PC-3 (cell line): ENCODE measurements around the gene GSPT1. TPM values are rescaled to one million over a fixed set of nuclear protein-coding genes. Genes with fewer than 3 reads are reported as not detected.
A peak's percentile ranks its signal among the peaks of the same experiment; 100 is the strongest.

Experiments used
- ATAC-seq: fragments of 200-7000 bp; cut with Tn5 transposase; 2 replicates; pipeline ENCODE4 v1.9.1; 2020; ENCODE audit warnings: mild to moderate bottlenecking, moderate library complexity
- Bru-seq: library from RNA; stranded (reverse); fragments of 400-500 nt; gene quantifications from one replicate; lab custom pipeline; 2021; lab: Mats Ljungman, UMichigan
- BruChase-seq, 2 experiments: library from RNA; stranded (reverse); fragments of 400-500 nt; gene quantifications; one replicate each; lab custom pipeline; 2021; lab: Mats Ljungman, UMichigan
- BruUV-seq: library from RNA; stranded (reverse); fragments of 400-500 nt; replicated peaks from 2 replicates; lab custom pipeline; 2021; lab: Mats Ljungman, UMichigan
- CTCF ChIA-PET: fragments of 300-600 bp; sonication (Branson Sonifier 250); formaldehyde crosslinking; loops from one replicate; lab custom pipeline; 2022; ENCODE audit warnings: antibody characterized with exemption; lab: Charles Lee
- POLR2A ChIA-PET: fragments of 300-600 bp; sonication (Branson Sonifier 250); formaldehyde crosslinking; loops from one replicate; lab custom pipeline; 2022; ENCODE audit warnings: antibody characterized with exemption; ENCODE audit not compliant: unreplicated experiment; lab: Charles Lee
- DNase-seq: peaks from one replicate; pipeline ENCODE4 v3.0.0-alpha.2; 2015
- H2AFZ ChIP-seq: fragments of 300-600 bp; sonication (generic); 2 replicates; pipeline ENCODE4 v1.6.0; 2016; ENCODE audit warnings: antibody characterized with exemption, low read length
- H3F3A ChIP-seq: fragments of 300-600 bp; sonication (generic); one replicate; pipeline ENCODE4 v1.6.0; 2017; ENCODE audit warnings: antibody characterized with exemption, low read length, control low read depth, mild to moderate bottlenecking; ENCODE audit not compliant: unreplicated experiment
- H3K27ac ChIP-seq: fragments of 300-600 bp; sonication (generic); 2 replicates; pipeline ENCODE4 v1.5.1; 2016; ENCODE audit warnings: mild to moderate bottlenecking, low read length
- H3K27me3 ChIP-seq: fragments of 300-600 bp; sonication (generic); 2 replicates; pipeline ENCODE4 v1.6.1; 2016; ENCODE audit warnings: low read length, mixed read lengths
- H3K36me3 ChIP-seq: fragments of 300-600 bp; sonication (generic); 2 replicates; pipeline ENCODE4 v1.6.1; 2016; ENCODE audit warnings: low read depth, mixed run types, low read length, mixed read lengths
- H3K4me1 ChIP-seq: fragments of 300-600 bp; sonication (generic); 2 replicates; pipeline ENCODE4 v1.5.1; 2016; ENCODE audit warnings: low read length; ENCODE audit not compliant: insufficient read depth
- H3K4me2 ChIP-seq: fragments of 300-600 bp; sonication (generic); 2 replicates; pipeline ENCODE4 v1.6.0; 2016; ENCODE audit warnings: low read length
- H3K4me3 ChIP-seq: fragments of 300-600 bp; sonication (generic); 2 replicates; pipeline ENCODE4 v1.5.1; 2016; ENCODE audit warnings: mild to moderate bottlenecking, low read length, mixed read lengths
- H3K79me2 ChIP-seq: fragments of 300-600 bp; sonication (generic); 2 replicates; pipeline ENCODE4 v1.6.1; 2017; ENCODE audit warnings: low read length, mixed read lengths
- H3K9ac ChIP-seq: fragments of 300-600 bp; sonication (generic); 2 replicates; pipeline ENCODE4 v1.6.0; 2016; ENCODE audit warnings: mild to moderate bottlenecking, low read length
- H3K9me2 ChIP-seq: fragments of 300-600 bp; sonication (generic); replicated peaks from 2 replicates; pipeline ENCODE4 v1.6.1; 2016; ENCODE audit warnings: mixed run types, low read length, mixed read lengths
- H3K9me3 ChIP-seq: fragments of 300-600 bp; sonication (generic); 2 replicates; pipeline ENCODE4 v1.6.1; 2016; ENCODE audit warnings: low read length, mixed read lengths
- H4K20me1 ChIP-seq: fragments of 300-600 bp; sonication (generic); 2 replicates; pipeline ENCODE4 v1.6.1; 2016; ENCODE audit warnings: low read length, mixed read lengths
- EZH2 ChIP-seq: fragments of 300-600 bp; sonication (generic); IDR thresholded peaks from one replicate; pipeline ENCODE4 v1.6.1; 2017; ENCODE audit warnings: antibody characterized with exemption, mild to moderate bottlenecking, low read length; ENCODE audit not compliant: unreplicated experiment
- EZH2phosphoT487 ChIP-seq: fragments of 300-600 bp; sonication (generic); IDR thresholded peaks from 2 replicates; pipeline ENCODE4 v1.6.1; 2018; ENCODE audit warnings: mild to moderate bottlenecking, antibody characterized with exemption, low read length, borderline replicate concordance
- intact Hi-C: fragments of 100-400 bp; cut with micrococcal nuclease; formaldehyde crosslinking; loops from 2 replicates; pipeline ENCODE4 v1.9.0; 2023
- long read RNA-seq: library from polyadenylated mRNA; unstranded; transcript quantifications from one replicate; pipeline ENCODE4 v2.0.0, GENCODE V29; 2021; ENCODE audit not compliant: unreplicated experiment
- total RNA-seq: library from RNA; depleted of rRNA; stranded (reverse); fragments of >200 nt; gene quantifications from 2 replicates; pipeline ENCODE4 v1.2.3, GENCODE V29; 2014; rRNA removed
- TF ChIP-seq, protein P1 (sequence below): fragments of 300-600 bp; sonication (generic); conservative IDR thresholded peaks from 2 replicates; pipeline ENCODE4 v1.5.1; 2017; ENCODE audit warnings: antibody characterized with exemption, low read depth, mild to moderate bottlenecking, low read length

Gene GSPT1
- total RNA-seq, result 67.9 and 84.0 TPM in 2 replicates
- percentile 89 among the genes with signal in this experiment for Bru-seq, nascent RNA
- BruChase-seq, experiment 1, labeled RNA remaining after a 6-hour chase, result percentile 97 among the genes with signal in this experiment
- BruChase-seq, experiment 2, labeled RNA remaining after a 2-hour chase, result percentile 97 among the genes with signal in this experiment
- long read RNA-seq, full-length matches to known transcripts, result 276 of 397 reads
- long read RNA-seq, partial matches to known transcripts, result 91 of 397 reads
- long read RNA-seq, other reads (novel, unspliced or antisense), result 30 of 397 reads

GRCh38 chr16:11915644-11916523, at the start of gene GSPT1:
Gene GSPT1, minus strand, starts transcription at chr16:11915956. Its CDS starts 236 bp downstream, at chr16:11915720.
- Histone ChIP-seq H3K4me3 (peak within 1 kb of the TSS; percentile 79), H3F3A (peaks cover 3% of the 10 kb centered on the region), H3K9me3 (no peaks in the 10 kb centered on the region), H3K27me3 (no peaks in the 10 kb centered on the region), H3K27ac (peak within 1 kb of the TSS; percentile 97), H3K4me2 (peak within 1 kb of the TSS; percentile 95), H3K36me3 (no peaks in the 10 kb centered on the region), H3K79me2 (peaks cover 48% of the 10 kb centered on the region), H4K20me1 (peaks cover 30% of the 10 kb centered on the region), H3K9ac (peak within 1 kb of the TSS; percentile 94), H2AFZ (peak within 1 kb of the TSS; percentile 87), H3K9me2 (no peaks in the 10 kb centered on the region), H3K4me1 (peaks cover 23% of the 10 kb centered on the region)
- no TSS peak for BruUV-seq
- no peak for TF ChIP-seq EZH2
- no peak for TF ChIP-seq EZH2phosphoT487
- TF ChIP-seq, protein P1, sequence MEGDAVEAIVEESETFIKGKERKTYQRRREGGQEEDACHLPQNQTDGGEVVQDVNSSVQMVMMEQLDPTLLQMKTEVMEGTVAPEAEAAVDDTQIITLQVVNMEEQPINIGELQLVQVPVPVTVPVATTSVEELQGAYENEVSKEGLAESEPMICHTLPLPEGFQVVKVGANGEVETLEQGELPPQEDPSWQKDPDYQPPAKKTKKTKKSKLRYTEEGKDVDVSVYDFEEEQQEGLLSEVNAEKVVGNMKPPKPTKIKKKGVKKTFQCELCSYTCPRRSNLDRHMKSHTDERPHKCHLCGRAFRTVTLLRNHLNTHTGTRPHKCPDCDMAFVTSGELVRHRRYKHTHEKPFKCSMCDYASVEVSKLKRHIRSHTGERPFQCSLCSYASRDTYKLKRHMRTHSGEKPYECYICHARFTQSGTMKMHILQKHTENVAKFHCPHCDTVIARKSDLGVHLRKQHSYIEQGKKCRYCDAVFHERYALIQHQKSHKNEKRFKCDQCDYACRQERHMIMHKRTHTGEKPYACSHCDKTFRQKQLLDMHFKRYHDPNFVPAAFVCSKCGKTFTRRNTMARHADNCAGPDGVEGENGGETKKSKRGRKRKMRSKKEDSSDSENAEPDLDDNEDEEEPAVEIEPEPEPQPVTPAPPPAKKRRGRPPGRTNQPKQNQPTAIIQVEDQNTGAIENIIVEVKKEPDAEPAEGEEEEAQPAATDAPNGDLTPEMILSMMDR, result no peak
- ATAC-seq, result peak; percentile 85
- DNase-seq, result peak; percentile 96
- ChIA-PET POLR2A (no interaction called here), CTCF (interaction anchor here (1.2 kb wide), 2 partner anchors 119 to 152 kb away, joined by 3 to 5 read pairs; partner anchors contain the start of gene ZC3H7A)
- intact Hi-C loops, result loop anchor here (1.0 to 10.0 kb wide), 2 partner anchors 60 to 61 kb away; partner anchors contain the start of genes RSL1D1 and SNX29

DNA sequence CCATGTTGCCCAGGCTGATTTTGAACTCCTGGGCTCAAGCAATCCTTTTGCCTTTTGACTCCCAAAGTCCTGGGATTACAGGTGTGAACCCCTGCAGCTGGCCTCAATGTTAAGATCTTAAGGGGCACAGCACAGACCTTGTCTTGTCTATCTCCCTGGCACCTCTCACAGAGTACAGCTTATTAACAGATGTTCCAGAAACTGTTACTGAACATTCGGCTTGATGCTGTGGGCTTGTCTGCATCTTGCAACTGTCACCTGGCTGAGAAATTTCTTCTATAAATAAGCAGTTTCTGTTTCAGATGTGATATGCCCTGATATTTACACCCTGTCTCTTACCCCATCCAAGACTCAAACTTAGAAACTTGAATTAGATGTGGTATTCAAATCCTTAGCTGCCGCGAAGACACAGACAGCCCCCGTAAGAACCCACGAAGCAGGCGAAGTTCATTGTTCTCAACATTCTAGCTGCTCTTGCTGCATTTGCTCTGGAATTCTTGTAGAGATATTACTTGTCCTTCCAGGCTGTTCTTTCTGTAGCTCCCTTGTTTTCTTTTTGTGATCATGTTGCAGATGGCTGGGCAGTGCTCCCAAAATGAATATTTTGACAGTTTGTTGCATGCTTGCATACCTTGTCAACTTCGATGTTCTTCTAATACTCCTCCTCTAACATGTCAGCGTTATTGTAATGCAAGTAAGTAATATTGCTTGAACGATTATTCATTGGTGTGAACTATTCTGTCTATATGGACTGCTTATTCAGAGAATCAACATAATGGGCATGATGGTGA, 49.2 kb upstream of the GSPT1 start, which contains the start of gene TNFRSF17:
Gene TNFRSF17 (plus strand): TSS at position 450 of the 791 bp plus-strand sequence. CDS start 115 bp downstream, at position 565.
- CTCF ChIA-PET, result interaction anchor here (1.0 kb wide), 1 partner anchor 103 kb away, joined by 4 read pairs; no protein-coding TSS in a partner anchor
- intact Hi-C loops, result no loop called here

More for the DNA sequence above, 49.2 kb upstream of the GSPT1 start, which contains the start of gene TNFRSF17:
- no peaks in the 10 kb centered on the region for H3K9me2 ChIP-seq
- H3F3A ChIP-seq, result no peaks in the 10 kb centered on the region
- no peaks in the 10 kb centered on the region for H3K4me1 ChIP-seq
- no peak within 1 kb of the TSS for H3K9ac ChIP-seq
- no peaks in the 10 kb centered on the region for H3K79me2 ChIP-seq
- H3K36me3 ChIP-seq, result no peaks in the 10 kb centered on the region
- no peaks in the 10 kb centered on the region for H4K20me1 ChIP-seq
- no peak within 1 kb of the TSS for H2AFZ ChIP-seq
- no peak for TF ChIP-seq EZH2
- TF ChIP-seq EZH2phosphoT487, result no peak
- TF ChIP-seq, protein P1, result no peak
- ATAC-seq (no peak), DNase-seq (no peak)
- no peak within 1 kb of the TSS for H3K4me3 ChIP-seq
- no peak within 1 kb of the TSS for H3K4me2 ChIP-seq
- BruUV-seq, result no TSS peak
- no peaks in the 10 kb centered on the region for H3K9me3 ChIP-seq
- POLR2A ChIA-PET, result no interaction called here
- no peak within 1 kb of the TSS for H3K27ac ChIP-seq
- no peaks in the 10 kb centered on the region for H3K27me3 ChIP-seq
